DND-41 (cell line): Measurements from ENCODE around the gene PRKACA.

Experiments
- ATAC-seq: fragments of 200-7000 bp; cut with Tn5 transposase; 3 replicates; pipeline ENCODE4 v1.9.1; 2021; ENCODE audit warnings: low read depth; ENCODE audit not compliant: insufficient read depth
- DNase-seq: peaks from one replicate; pipeline ENCODE4 v3.0.0-alpha.2; 2020
- H2AFZ ChIP-seq: 2 replicates; pipeline ENCODE4 v1.6.0; 2012; ENCODE audit warnings: low read depth, low read length
- H3K27ac ChIP-seq: 2 replicates; pipeline ENCODE4 v1.5.1; 2012; ENCODE audit warnings: low read length, inconsistent platforms
- H3K27me3 ChIP-seq: fragments of 200-600 bp; sonication (generic); 2 replicates; pipeline ENCODE4 v1.6.0; 2012; ENCODE audit warnings: low read length, mild to moderate bottlenecking, inconsistent platforms; ENCODE audit not compliant: insufficient read depth, poor library complexity
- H3K36me3 ChIP-seq: 2 replicates; pipeline ENCODE4 v1.5.1; 2012; ENCODE audit warnings: low read length, inconsistent platforms; ENCODE audit not compliant: insufficient read depth
- H3K4me1 ChIP-seq: 2 replicates; pipeline ENCODE4 v1.5.1; 2012; ENCODE audit warnings: mild to moderate bottlenecking, low read length; ENCODE audit not compliant: insufficient read depth
- H3K4me2 ChIP-seq: 2 replicates; pipeline ENCODE4 v1.6.0; 2012; ENCODE audit warnings: mild to moderate bottlenecking, moderate library complexity, low read length, inconsistent platforms; ENCODE audit not compliant: insufficient read depth
- H3K4me3 ChIP-seq, 2 experiments: fragments of 200-600 bp in 1 of 2; shearing (Covaris generic) in 1 of 2; 2 replicates each; pipeline ENCODE4 v1.5.1; 2012 to 2016; ENCODE audit warnings: inconsistent platforms in 2 of 2, low read length in 2 of 2, mild to moderate bottlenecking in 2 of 2, low read depth in 1 of 2, moderate library complexity in 1 of 2
- H3K79me2 ChIP-seq: 2 replicates; pipeline ENCODE4 v1.6.0; 2012; ENCODE audit warnings: low read length, inconsistent platforms; ENCODE audit not compliant: insufficient read depth
- H3K9ac ChIP-seq: 2 replicates; pipeline ENCODE4 v1.6.0; 2012; ENCODE audit warnings: low read depth, mild to moderate bottlenecking, inconsistent platforms, low read length, moderate library complexity
- H3K9me3 ChIP-seq: 2 replicates; pipeline ENCODE4 v1.5.1; 2012; ENCODE audit warnings: low read length, moderate library complexity, mild to moderate bottlenecking, inconsistent platforms; ENCODE audit not compliant: insufficient read depth, severe bottlenecking
- H4K20me1 ChIP-seq: 2 replicates; pipeline ENCODE4 v1.6.0; 2012; ENCODE audit warnings: low read length; ENCODE audit not compliant: insufficient read depth
- EZH2 ChIP-seq: IDR thresholded peaks from 3 replicates; pipeline ENCODE4 v1.6.1; 2012; ENCODE audit warnings: borderline replicate concordance, low read depth, mild to moderate bottlenecking, moderate library complexity, low read length, inconsistent platforms; ENCODE audit not compliant: severe bottlenecking
- TF ChIP-seq, protein P1 (sequence below): IDR thresholded peaks from 2 replicates; pipeline ENCODE4 v1.5.1; 2012; ENCODE audit warnings: borderline replicate concordance, low read length, moderate library complexity, mild to moderate bottlenecking; ENCODE audit not compliant: poor library complexity, severe bottlenecking; ENCODE audit errors: extremely low read depth

The PRKACA gene

DNA sequence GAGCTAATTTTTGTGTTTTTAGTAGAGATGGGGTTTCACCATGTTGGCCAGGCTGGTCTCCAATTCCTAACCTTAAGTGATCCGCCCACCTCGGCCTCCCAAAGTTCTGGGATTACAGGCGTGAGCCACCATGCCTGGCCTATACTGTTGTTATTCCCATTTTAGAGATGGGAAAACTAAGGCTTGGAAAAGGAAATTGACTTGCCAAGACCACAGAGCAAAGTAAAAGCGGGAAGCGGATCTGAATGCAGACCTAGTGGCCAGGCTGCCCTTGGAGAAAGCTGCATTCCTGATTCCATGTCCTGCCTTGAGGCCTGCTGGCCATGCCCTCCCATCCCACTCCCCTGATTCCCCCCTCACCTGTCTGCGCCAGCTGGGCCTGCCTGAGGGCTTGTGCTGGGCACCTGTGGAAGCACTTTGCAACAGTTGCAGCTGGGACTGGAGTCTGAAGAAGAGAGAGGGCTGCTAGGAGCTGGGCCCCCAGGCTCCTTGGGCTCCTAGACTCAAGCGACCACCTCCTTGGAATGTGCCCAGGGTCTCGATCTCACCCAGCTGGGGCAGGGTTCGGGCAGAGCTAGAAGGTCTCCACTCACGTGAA, 61.4 kb downstream of the PRKACA start:
- H3K4me3 ChIP-seq = no peak overlapping the region
- no peak overlapping the region for H3K4me2 ChIP-seq
- 0 out of 2 replicates have a peak, but pooled peaks cover 6% of the 10 kb centered on the region for H3K36me3 ChIP-seq
- peaks cover 7% of the 10 kb centered on the region for H3K4me1 ChIP-seq
- H3K27ac ChIP-seq = no peak overlapping the region
- ATAC-seq (no peak), DNase-seq (no peak)
- no peak for TF ChIP-seq EZH2
- TF ChIP-seq, protein P1, sequence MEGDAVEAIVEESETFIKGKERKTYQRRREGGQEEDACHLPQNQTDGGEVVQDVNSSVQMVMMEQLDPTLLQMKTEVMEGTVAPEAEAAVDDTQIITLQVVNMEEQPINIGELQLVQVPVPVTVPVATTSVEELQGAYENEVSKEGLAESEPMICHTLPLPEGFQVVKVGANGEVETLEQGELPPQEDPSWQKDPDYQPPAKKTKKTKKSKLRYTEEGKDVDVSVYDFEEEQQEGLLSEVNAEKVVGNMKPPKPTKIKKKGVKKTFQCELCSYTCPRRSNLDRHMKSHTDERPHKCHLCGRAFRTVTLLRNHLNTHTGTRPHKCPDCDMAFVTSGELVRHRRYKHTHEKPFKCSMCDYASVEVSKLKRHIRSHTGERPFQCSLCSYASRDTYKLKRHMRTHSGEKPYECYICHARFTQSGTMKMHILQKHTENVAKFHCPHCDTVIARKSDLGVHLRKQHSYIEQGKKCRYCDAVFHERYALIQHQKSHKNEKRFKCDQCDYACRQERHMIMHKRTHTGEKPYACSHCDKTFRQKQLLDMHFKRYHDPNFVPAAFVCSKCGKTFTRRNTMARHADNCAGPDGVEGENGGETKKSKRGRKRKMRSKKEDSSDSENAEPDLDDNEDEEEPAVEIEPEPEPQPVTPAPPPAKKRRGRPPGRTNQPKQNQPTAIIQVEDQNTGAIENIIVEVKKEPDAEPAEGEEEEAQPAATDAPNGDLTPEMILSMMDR = no peak
- no peak overlapping the region for H3K9ac ChIP-seq
- no peaks in the 10 kb centered on the region for H3K79me2 ChIP-seq
- no peaks in the 10 kb centered on the region for H3K9me3 ChIP-seq
- no peaks in the 10 kb centered on the region for H3K27me3 ChIP-seq
- H4K20me1 ChIP-seq = no peaks in the 10 kb centered on the region
- H2AFZ ChIP-seq = no peak overlapping the region

DNA sequence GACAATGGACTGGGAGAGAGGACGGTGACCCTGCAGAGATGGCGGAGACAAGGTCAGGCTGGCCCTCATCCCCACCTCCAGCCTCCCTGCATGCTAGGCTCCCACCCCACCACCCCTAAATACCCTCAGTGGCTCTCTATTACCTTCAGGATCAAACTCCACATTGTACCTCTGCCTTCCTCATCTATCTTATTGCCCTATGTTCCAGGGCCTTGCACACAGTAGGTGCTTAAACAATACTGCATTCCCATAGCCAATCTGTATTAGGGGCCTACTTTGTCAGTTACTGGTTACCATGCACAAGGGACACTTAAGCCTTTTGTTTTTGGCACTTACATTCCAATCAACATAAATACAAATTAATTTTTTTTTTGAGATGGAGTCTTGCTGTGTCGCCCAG, 62.2 kb downstream of the PRKACA start:
- no peak overlapping the region for H3K27ac ChIP-seq
- H3K79me2 ChIP-seq = no peaks in the 10 kb centered on the region
- H3K36me3 ChIP-seq = peaks cover 12% of the 10 kb centered on the region
- no peak overlapping the region for H3K4me2 ChIP-seq
- no peak for TF ChIP-seq EZH2
- TF ChIP-seq, protein P1 = no peak
- ATAC-seq = no peak
- peaks cover 7% of the 10 kb centered on the region for H3K4me1 ChIP-seq
- no peak overlapping the region for H2AFZ ChIP-seq
- no peak for DNase-seq
- no peaks in the 10 kb centered on the region for H3K9me3 ChIP-seq
- no peak overlapping the region for H3K4me3 ChIP-seq
- no peak overlapping the region for H3K9ac ChIP-seq
- H3K27me3 ChIP-seq = no peaks in the 10 kb centered on the region
- H4K20me1 ChIP-seq = no peaks in the 10 kb centered on the region

DNA sequence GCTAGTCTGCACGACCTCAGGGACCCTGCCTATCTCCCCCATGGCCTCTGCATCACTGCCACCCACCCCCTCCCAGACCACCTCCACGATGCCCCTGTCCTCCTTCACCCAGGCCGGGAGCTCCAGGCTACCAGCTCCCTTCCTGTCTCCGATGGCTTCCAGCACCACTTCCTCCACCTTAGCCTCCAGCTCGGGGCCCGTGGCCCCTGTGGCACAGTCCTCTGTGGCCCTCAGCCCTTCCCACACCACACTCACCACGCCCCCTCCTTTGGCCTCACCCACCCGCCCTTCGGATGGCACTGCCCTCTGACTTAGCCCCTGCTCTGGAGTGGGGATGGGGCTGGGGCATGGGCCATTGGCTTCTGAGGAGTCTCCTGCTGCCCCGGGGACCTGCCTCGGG, 62.8 kb downstream of the PRKACA start:
- no peaks in the 10 kb centered on the region for H3K27me3 ChIP-seq
- ATAC-seq = no peak
- H3K4me2 ChIP-seq = no peak overlapping the region
- peaks cover 13% of the 10 kb centered on the region for H3K36me3 ChIP-seq
- H3K4me1 ChIP-seq = peaks cover 7% of the 10 kb centered on the region
- H3K4me3 ChIP-seq = no peak overlapping the region
- H3K27ac ChIP-seq = no peak overlapping the region
- no peak for DNase-seq
- H2AFZ ChIP-seq = no peak overlapping the region
- H3K79me2 ChIP-seq = no peaks in the 10 kb centered on the region
- no peaks in the 10 kb centered on the region for H4K20me1 ChIP-seq
- TF ChIP-seq, protein P1 = no peak
- H3K9ac ChIP-seq = no peak overlapping the region
- H3K9me3 ChIP-seq = no peaks in the 10 kb centered on the region

DNA sequence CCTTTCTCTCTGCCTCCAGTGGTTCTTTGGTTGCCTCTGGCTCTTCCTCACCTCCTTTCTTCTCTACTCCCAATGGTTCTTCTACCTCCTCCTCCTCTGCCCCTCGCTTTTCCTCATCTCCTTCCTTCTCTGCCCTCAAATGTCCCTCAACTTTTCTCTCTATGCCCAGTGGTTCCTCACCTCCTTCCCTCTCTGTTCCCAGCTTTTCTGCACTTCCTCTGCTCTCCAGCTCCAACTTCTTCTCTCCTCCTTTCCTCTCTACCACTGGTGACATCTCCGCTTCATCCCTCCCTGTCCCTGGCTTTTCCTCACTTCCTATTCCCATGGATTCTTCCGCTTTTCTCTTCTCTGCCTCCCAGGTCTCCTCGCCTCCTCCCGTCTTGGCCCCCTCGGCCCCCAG, 63.5 kb downstream of the PRKACA start:
- no peaks in the 10 kb centered on the region for H4K20me1 ChIP-seq
- no peak overlapping the region for H3K4me3 ChIP-seq
- H3K27me3 ChIP-seq = no peaks in the 10 kb centered on the region
- no peak overlapping the region for H3K4me2 ChIP-seq
- peaks cover 14% of the 10 kb centered on the region for H3K36me3 ChIP-seq
- DNase-seq = no peak
- peaks cover 7% of the 10 kb centered on the region for H3K4me1 ChIP-seq
- H3K27ac ChIP-seq = no peak overlapping the region
- no peak for ATAC-seq
- TF ChIP-seq EZH2 = no peak
- TF ChIP-seq, protein P1 = no peak
- no peak overlapping the region for H2AFZ ChIP-seq
- H3K79me2 ChIP-seq = no peaks in the 10 kb centered on the region
- no peak overlapping the region for H3K9ac ChIP-seq
- no peaks in the 10 kb centered on the region for H3K9me3 ChIP-seq
